Effector memory CD4-positive, alpha-beta T cell (primary cell): Measurements from ENCODE around the gene APP.

ENCODE experiments used
- DNase-seq, 3 donors: peaks; one replicate each; pipeline ENCODE4 v3.0.0-alpha.2; 2020
- H3K27ac ChIP-seq: 2 replicates; pipeline ENCODE4 v1.7.0; 2013; ENCODE audit warnings: mild to moderate bottlenecking, low read length, moderate library complexity; ENCODE audit not compliant: insufficient read depth, poor library complexity, severe bottlenecking
- H3K27me3 ChIP-seq: replicated peaks from 2 replicates; pipeline ENCODE4 v1.7.0; 2013; ENCODE audit warnings: mild to moderate bottlenecking, low read length; ENCODE audit not compliant: insufficient read depth, control insufficient read depth, poor library complexity, severe bottlenecking
- H3K36me3 ChIP-seq: 2 replicates; pipeline ENCODE4 v1.7.0; 2013; ENCODE audit warnings: mild to moderate bottlenecking, low read length, moderate library complexity; ENCODE audit not compliant: control insufficient read depth, insufficient read depth
- H3K4me1 ChIP-seq: 2 replicates; pipeline ENCODE4 v1.7.0; 2013; ENCODE audit warnings: low read length, mild to moderate bottlenecking; ENCODE audit not compliant: control insufficient read depth, insufficient read depth, poor library complexity, severe bottlenecking
- H3K4me3 ChIP-seq: 2 replicates; pipeline ENCODE4 v1.7.0; 2013; ENCODE audit warnings: low read length, low read depth, mild to moderate bottlenecking; ENCODE audit not compliant: insufficient read depth, poor library complexity, severe bottlenecking
- H3K9me3 ChIP-seq: 2 replicates; pipeline ENCODE4 v1.7.0; 2013; ENCODE audit warnings: mild to moderate bottlenecking, low read length, moderate library complexity; ENCODE audit not compliant: control insufficient read depth

Gene APP

GRCh38 chr21:25963181-25963580 lies 207.4 kb downstream of the APP start:
- Histone ChIP-seq H3K9me3 (no peaks in the 10 kb centered on the region), H3K27ac (no peak overlapping the region), H3K4me3 (no peak overlapping the region), H3K4me1 (no peaks in the 10 kb centered on the region), H3K36me3 (no peaks in the 10 kb centered on the region), H3K27me3 (no peaks in the 10 kb centered on the region)
- DNase-seq = no peak

DNA sequence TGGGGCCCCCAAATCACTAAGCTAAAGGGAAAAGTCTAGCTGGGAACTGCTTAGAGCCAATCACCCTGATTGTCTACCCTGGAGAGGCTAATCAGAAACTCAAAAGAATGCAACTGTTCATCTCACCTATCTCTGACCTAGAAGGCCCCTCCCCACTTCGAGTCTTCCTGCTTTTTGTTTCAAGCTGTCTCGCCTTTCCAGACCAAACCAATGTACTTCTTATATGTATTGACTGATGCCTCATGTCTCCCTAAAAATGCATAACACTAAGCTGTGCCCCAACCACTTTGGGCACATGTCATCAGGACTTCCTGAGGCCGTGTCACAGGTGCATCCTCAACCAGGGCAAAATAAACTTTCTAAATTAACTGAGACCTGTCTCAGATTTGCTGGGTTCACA lies 209.5 kb downstream of the APP start:
- H3K4me1 ChIP-seq = no peaks in the 10 kb centered on the region
- no peak for DNase-seq
- H3K4me3 ChIP-seq = no peak overlapping the region
- no peaks in the 10 kb centered on the region for H3K36me3 ChIP-seq
- H3K27ac ChIP-seq = no peak overlapping the region
- H3K27me3 ChIP-seq = no peaks in the 10 kb centered on the region
- H3K9me3 ChIP-seq = no peaks in the 10 kb centered on the region

DNA sequence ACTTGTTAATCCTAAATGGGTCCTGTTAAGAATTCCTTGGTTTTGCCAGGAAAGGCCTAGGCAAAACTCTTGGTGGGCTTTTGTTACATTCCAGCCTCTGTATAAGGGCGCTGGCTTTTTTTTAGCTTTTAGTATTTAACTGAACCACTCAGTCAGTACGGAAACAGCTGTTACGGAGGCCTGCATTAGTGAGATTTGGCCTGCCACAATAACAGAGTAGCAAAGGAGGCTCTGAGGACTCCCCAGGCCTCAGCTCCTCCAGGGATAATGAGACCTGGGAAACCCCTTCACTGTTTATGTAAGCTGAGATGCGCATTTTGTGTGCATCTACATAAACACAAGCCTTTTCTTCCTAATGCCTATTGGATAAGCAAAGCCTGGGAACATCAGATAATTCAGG lies 210.2 kb downstream of the APP start:
- Histone ChIP-seq H3K4me3 (no peak overlapping the region), H3K9me3 (no peaks in the 10 kb centered on the region), H3K27me3 (no peaks in the 10 kb centered on the region), H3K36me3 (no peaks in the 10 kb centered on the region), H3K27ac (no peak overlapping the region), H3K4me1 (no peaks in the 10 kb centered on the region)
- no peak for DNase-seq

DNA sequence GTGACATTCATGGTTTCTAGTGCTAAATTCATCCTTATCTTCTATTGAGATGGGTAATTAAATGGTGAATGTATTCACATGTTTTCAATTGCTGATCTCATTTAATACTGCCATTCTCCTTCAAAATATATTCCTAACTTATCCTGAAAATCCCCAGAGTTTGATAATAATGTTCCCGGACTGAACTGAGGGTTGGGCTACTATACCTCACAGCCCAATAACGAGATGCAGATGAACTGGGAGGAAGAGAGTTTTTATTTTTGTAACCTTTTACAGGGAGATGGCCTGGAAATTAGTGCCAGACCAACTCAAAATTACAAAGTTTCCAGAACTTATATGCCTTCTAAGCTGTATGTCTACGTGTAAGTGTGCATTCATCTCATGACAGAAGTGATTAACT lies 210.8 kb downstream of the APP start:
- Histone ChIP-seq H3K4me3 (no peak overlapping the region), H3K36me3 (no peaks in the 10 kb centered on the region), H3K27ac (no peak overlapping the region), H3K4me1 (no peaks in the 10 kb centered on the region), H3K27me3 (no peaks in the 10 kb centered on the region), H3K9me3 (no peaks in the 10 kb centered on the region)
- DNase-seq = no peak

GRCh38 chr21:25956993-25957714 lies 213.4 kb downstream of the APP start:
- Histone ChIP-seq H3K27me3 (no peaks in the 10 kb centered on the region), H3K9me3 (no peaks in the 10 kb centered on the region), H3K4me3 (no peak overlapping the region), H3K36me3 (peaks cover 6% of the 10 kb centered on the region), H3K4me1 (no peaks in the 10 kb centered on the region), H3K27ac (no peak overlapping the region)
- no peak for DNase-seq

GRCh38 chr21:25955646-25956045 lies 214.9 kb downstream of the APP start:
- Histone ChIP-seq H3K36me3 (peaks cover 6% of the 10 kb centered on the region), H3K4me3 (no peak overlapping the region), H3K9me3 (no peaks in the 10 kb centered on the region), H3K27ac (no peak overlapping the region), H3K27me3 (no peaks in the 10 kb centered on the region), H3K4me1 (no peaks in the 10 kb centered on the region)
- no peak for DNase-seq

DNA sequence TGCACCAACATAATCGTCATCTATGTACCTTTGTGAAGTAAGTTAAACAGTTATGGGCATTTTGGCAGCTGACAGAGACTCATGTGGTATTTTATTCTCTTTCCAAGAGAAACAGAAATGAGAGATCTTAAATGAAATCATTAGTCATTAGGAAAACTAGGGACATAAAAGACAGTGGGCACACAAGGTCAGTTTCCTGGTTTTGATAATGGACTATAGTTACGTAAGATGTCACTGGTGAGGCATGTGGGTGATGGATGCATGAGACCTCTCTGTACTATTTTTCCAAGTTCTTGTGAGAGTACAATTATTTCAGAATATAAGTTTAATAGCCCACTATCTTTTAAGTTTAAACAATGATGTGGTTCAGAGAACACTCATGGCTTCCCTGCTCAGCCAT lies 216.9 kb downstream of the APP start:
- peaks cover 6% of the 10 kb centered on the region for H3K36me3 ChIP-seq
- no peaks in the 10 kb centered on the region for H3K27me3 ChIP-seq

GRCh38 chr21:25953196-25953595 lies 217.4 kb downstream of the APP start:
- no peak overlapping the region for H3K4me3 ChIP-seq
- H3K36me3 ChIP-seq = peaks cover 6% of the 10 kb centered on the region
- H3K9me3 ChIP-seq = no peaks in the 10 kb centered on the region
- H3K4me1 ChIP-seq = no peaks in the 10 kb centered on the region
- H3K27me3 ChIP-seq = no peaks in the 10 kb centered on the region
- H3K27ac ChIP-seq = no peak overlapping the region
- no peak for DNase-seq

More for the DNA sequence above, 216.9 kb downstream of the APP start:
- Histone ChIP-seq H3K4me3 (no peak overlapping the region), H3K27ac (no peak overlapping the region), H3K4me1 (no peaks in the 10 kb centered on the region), H3K9me3 (no peaks in the 10 kb centered on the region)
- DNase-seq = no peak

- H3K36me3 ChIP-seq = peaks cover 6% of the 10 kb centered on the region
- H3K27ac ChIP-seq = no peak overlapping the region
- H3K9me3 ChIP-seq = no peaks in the 10 kb centered on the region
- no peak for DNase-seq
- H3K4me3 ChIP-seq = no peak overlapping the region
- no peaks in the 10 kb centered on the region for H3K27me3 ChIP-seq
- no peaks in the 10 kb centered on the region for H3K4me1 ChIP-seq
Observed at GRCh38 chr21:25952306-25952705, 218.3 kb downstream of the APP start.

- no peak overlapping the region for H3K4me3 ChIP-seq
- H3K4me1 ChIP-seq = no peaks in the 10 kb centered on the region
- H3K9me3 ChIP-seq = no peaks in the 10 kb centered on the region
- no peak overlapping the region for H3K27ac ChIP-seq
- peaks cover 6% of the 10 kb centered on the region for H3K36me3 ChIP-seq
- H3K27me3 ChIP-seq = no peaks in the 10 kb centered on the region
- no peak for DNase-seq
Observed at GRCh38 chr21:25949701-25950100, 220.9 kb downstream of the APP start.
